K562 (cell line): Measurements from ENCODE around the gene HOTAIR. TPM values are rescaled to one million over a fixed set of nuclear protein-coding genes. Genes with fewer than 3 reads are reported as not detected.

Experiments used
- COPS2 ChIP-seq: fragments of 450-650 bp; conservative IDR thresholded peaks from 2 replicates; pipeline ENCODE4 v1.6.1; 2016; ENCODE audit warnings: mild to moderate bottlenecking, moderate library complexity
- ELF4 ChIP-seq: fragments of 450-650 bp; formaldehyde crosslinking; IDR thresholded peaks from 2 replicates; pipeline ENCODE4 v1.4.0; 2022; ENCODE audit warnings: missing genetic modification characterization
- ETV1 ChIP-seq: fragments of 450-650 bp; conservative IDR thresholded peaks from 2 replicates; pipeline ENCODE4 v1.6.1; 2016; ENCODE audit warnings: missing genetic modification characterization, control low read depth, low read depth, missing compliant biosample characterization
- GABPB1 ChIP-seq: sonication (generic); formaldehyde crosslinking; IDR thresholded peaks from 2 replicates; pipeline ENCODE4 v1.8.0; 2022; ENCODE audit warnings: mild to moderate bottlenecking, missing genetic modification reagents
- HOXB6 ChIP-seq: fragments of 250-450 bp; sonication (Bioruptor Pico); IDR thresholded peaks from 2 replicates; pipeline ENCODE4 v1.5.1; 2022; ENCODE audit warnings: mild to moderate bottlenecking, borderline replicate concordance
- MCM7 ChIP-seq, 2 experiments: fragments of 450-650 bp; IDR thresholded peaks; 2 replicates each; pipeline ENCODE4 v1.6.1; 2016 to 2018
- MEIS2 ChIP-seq: fragments of 450-650 bp; IDR thresholded peaks from 2 replicates; pipeline ENCODE4 v1.6.1; 2014; ENCODE audit warnings: mild to moderate bottlenecking; ENCODE audit not compliant: partially characterized antibody
- NCOA2 ChIP-seq, 2 experiments: fragments of 450-650 bp; IDR thresholded peaks; 2 replicates each; pipeline ENCODE4 v1.6.1; 2018; ENCODE audit warnings: mild to moderate bottlenecking in 2 of 2, moderate library complexity in 1 of 2; ENCODE audit not compliant: partially characterized antibody in 2 of 2
- NR1H2 ChIP-seq: sonication (generic); formaldehyde crosslinking; IDR thresholded peaks from 2 replicates; pipeline ENCODE4 v1.4.0; 2020; ENCODE audit warnings: mild to moderate bottlenecking, missing genetic modification reagents
- POLR3G ChIP-seq: IDR thresholded peaks from 2 replicates; pipeline ENCODE4 v1.6.1; 2011; ENCODE audit not compliant: insufficient read length, insufficient replicate concordance; ENCODE audit errors: extremely low read depth
- RBM14 ChIP-seq: fragments of 200-400 bp; formaldehyde crosslinking; IDR thresholded peaks from 2 replicates; pipeline ENCODE4 v1.6.1; 2018; ENCODE audit warnings: low read depth, mild to moderate bottlenecking, low read length, moderate library complexity, borderline replicate concordance; ENCODE audit not compliant: insufficient read depth
- RCOR1 ChIP-seq, 2 experiments: IDR thresholded peaks; 2 replicates each; pipeline ENCODE4 v1.6.1; 2012; ENCODE audit warnings: low read depth in 2 of 2, low read length in 2 of 2, borderline replicate concordance in 1 of 2, improper control_type of control experiment in 1 of 2
- SMAD4 ChIP-seq: fragments of 250-450 bp; sonication (Bioruptor Pico); conservative IDR thresholded peaks from 2 replicates; pipeline ENCODE4 v1.8.0; 2021; ENCODE audit warnings: inconsistent platforms, mild to moderate bottlenecking, moderate library complexity
- TAF1 ChIP-seq: IDR thresholded peaks from 2 replicates; pipeline ENCODE4 v1.6.1; 2011; ENCODE audit warnings: mild to moderate bottlenecking, low read length, moderate library complexity; ENCODE audit not compliant: insufficient read depth, control insufficient read depth, severe bottlenecking; ENCODE audit errors: extremely low read depth
- TRIM28 ChIP-seq: fragments of 450-650 bp; IDR thresholded peaks from 2 replicates; pipeline ENCODE4 v1.6.1; 2017
- polyA plus RNA-seq, 8 experiments: library from polyadenylated mRNA; depleted of rRNA in 4 of 8; stranded (reverse) in 5 of 8; unstranded in 3 of 8; fragments of >200 nt; fragmentation: Nextera tagmentation in 2 of 8; fragmentation: Illumina TruSeq in 1 of 8; extraction: Ambion mirVana in 2 of 8; extraction: Trizol in 1 of 8; gene quantifications; 2 replicates each; pipeline versions ENCODE4 v1.2.1 to v1.2.3, GENCODE V29; 2011 to 2014; ENCODE audit warnings: inconsistent platforms in 1 of 8, missing spikeins in 1 of 8
- total RNA-seq, 7 experiments: library from RNA; depleted of rRNA in 6 of 7; stranded (reverse); fragments of >200 nt in 6 of 7; fragmentation: Illumina TruSeq in 2 of 7; extraction: Trizol in 2 of 7; gene quantifications; 2 replicates each; pipeline versions ENCODE4 v1.2.1 to v1.2.3, GENCODE V29; 2011 to 2021; ENCODE audit warnings: low replicate concordance in 1 of 7
- TF ChIP-seq, protein P1 (sequence below): sonication (generic); formaldehyde crosslinking; IDR thresholded peaks from 2 replicates; pipeline ENCODE4 v1.8.1; 2022; ENCODE audit warnings: missing genetic modification reagents
- TF ChIP-seq, protein P2 (sequence below): fragments of 250-450 bp; sonication (Bioruptor Pico); IDR thresholded peaks from 2 replicates; pipeline ENCODE4 v1.5.0; 2021
- TF ChIP-seq, protein P3 (sequence below): sonication (generic); formaldehyde crosslinking; IDR thresholded peaks from 2 replicates; pipeline ENCODE4 v1.8.0; 2022; ENCODE audit warnings: missing genetic modification reagents, mild to moderate bottlenecking, borderline replicate concordance
- TF ChIP-seq, protein P4 (sequence below): IDR thresholded peaks from 2 replicates; pipeline ENCODE4 v1.6.1; 2011; ENCODE audit warnings: borderline replicate concordance, low read depth, mild to moderate bottlenecking, moderate library complexity, low read length; ENCODE audit not compliant: insufficient read depth, poor library complexity, severe bottlenecking
- TF ChIP-seq, protein P5 (sequence below): sonication (generic); formaldehyde crosslinking; IDR thresholded peaks from 2 replicates; pipeline ENCODE4 v1.8.1; 2023; ENCODE audit warnings: mild to moderate bottlenecking, missing genetic modification reagents

HOTAIR gene
- total and polyA plus RNA-seq, 9 of the 15 experiments (the other 6 are each of a cell fraction or from before 2014, with no cell fraction given) = 0.04 TPM; not detected in 8

DNA sequence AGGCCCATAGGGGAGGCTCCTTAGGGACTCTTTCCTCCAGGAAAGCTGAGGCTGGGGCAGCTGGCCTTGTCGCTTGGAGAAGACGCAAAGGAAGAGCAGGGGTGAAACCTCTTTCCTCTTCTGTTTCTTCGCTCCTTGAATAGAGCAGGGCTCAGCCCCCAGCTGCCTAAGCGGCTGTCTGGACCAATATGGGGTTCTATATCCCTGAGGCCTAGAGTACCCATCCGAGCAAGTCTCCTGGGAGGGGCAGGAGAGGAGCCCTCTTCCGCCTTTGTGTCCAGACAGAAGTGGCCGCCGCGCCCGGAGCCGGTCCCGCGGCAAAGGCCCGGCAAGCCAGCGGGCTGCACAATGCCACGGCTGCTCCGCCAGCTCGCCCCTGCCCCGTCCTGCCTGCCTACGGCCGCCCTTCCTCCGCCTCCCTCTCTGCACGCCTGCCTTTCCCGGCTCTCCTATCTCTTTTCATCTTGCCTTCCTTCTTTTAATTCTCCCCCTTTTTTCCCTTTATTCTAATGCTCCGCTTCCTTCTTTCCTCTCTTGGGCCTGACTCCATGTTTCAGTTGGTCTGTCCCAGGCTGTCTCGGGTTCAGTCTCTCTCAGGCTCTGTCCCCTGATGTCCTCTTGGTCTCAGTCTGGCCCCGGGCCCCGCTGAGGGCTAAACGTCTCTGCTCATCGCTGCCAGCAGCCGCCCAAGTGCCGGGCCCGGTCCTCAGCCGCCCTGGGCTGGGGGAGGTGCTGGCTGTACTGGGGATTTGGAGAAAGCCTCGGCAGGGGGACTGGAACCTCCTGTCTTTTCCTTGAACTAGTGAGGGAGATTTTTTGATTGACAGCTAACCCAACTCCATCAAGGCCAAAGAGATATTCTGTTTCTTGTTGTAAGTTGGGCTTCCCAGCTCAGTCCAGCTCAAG lies 22.7 kb upstream of the HOTAIR start (continued):
- TF ChIP-seq, protein P1, sequence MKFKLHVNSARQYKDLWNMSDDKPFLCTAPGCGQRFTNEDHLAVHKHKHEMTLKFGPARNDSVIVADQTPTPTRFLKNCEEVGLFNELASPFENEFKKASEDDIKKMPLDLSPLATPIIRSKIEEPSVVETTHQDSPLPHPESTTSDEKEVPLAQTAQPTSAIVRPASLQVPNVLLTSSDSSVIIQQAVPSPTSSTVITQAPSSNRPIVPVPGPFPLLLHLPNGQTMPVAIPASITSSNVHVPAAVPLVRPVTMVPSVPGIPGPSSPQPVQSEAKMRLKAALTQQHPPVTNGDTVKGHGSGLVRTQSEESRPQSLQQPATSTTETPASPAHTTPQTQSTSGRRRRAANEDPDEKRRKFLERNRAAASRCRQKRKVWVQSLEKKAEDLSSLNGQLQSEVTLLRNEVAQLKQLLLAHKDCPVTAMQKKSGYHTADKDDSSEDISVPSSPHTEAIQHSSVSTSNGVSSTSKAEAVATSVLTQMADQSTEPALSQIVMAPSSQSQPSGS = no peak
- TF ChIP-seq RCOR1 (IDR thresholded peaks at IDR 0.05; ENCODE audit: borderline replicate concordance in 1 of 2, low read depth in 2 of 2, low read length in 2 of 2) (no peak), COPS2 (no peak), RBM14 (0 out of 2 replicates have a peak, but pooled peaks have one; percentile 45), ELF4 (no peak), NCOA2 (IDR thresholded peaks at IDR 0.05; ENCODE audit: partially characterized antibody in 2 of 2) (no peak), TRIM28 (no peak), NR1H2 (CRISPR knock-in tag) (no peak), TAF1 (no peak), HOXB6 (no peak), SMAD4 (CRISPR knock-in tag) (no peak), POLR3G (no peak), MCM7 (IDR thresholded peaks at IDR 0.05) (no peak), GABPB1 (no peak), ETV1 (tag) (no peak), MEIS2 (peak; percentile 44)
- TF ChIP-seq, protein P2, sequence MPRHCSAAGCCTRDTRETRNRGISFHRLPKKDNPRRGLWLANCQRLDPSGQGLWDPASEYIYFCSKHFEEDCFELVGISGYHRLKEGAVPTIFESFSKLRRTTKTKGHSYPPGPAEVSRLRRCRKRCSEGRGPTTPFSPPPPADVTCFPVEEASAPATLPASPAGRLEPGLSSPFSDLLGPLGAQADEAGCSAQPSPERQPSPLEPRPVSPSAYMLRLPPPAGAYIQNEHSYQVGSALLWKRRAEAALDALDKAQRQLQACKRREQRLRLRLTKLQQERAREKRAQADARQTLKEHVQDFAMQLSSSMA (CRISPR knock-in tag) = no peak
- TF ChIP-seq, protein P3, sequence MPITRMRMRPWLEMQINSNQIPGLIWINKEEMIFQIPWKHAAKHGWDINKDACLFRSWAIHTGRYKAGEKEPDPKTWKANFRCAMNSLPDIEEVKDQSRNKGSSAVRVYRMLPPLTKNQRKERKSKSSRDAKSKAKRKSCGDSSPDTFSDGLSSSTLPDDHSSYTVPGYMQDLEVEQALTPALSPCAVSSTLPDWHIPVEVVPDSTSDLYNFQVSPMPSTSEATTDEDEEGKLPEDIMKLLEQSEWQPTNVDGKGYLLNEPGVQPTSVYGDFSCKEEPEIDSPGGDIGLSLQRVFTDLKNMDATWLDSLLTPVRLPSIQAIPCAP (CRISPR knock-in tag) = no peak
- TF ChIP-seq, protein P4, sequence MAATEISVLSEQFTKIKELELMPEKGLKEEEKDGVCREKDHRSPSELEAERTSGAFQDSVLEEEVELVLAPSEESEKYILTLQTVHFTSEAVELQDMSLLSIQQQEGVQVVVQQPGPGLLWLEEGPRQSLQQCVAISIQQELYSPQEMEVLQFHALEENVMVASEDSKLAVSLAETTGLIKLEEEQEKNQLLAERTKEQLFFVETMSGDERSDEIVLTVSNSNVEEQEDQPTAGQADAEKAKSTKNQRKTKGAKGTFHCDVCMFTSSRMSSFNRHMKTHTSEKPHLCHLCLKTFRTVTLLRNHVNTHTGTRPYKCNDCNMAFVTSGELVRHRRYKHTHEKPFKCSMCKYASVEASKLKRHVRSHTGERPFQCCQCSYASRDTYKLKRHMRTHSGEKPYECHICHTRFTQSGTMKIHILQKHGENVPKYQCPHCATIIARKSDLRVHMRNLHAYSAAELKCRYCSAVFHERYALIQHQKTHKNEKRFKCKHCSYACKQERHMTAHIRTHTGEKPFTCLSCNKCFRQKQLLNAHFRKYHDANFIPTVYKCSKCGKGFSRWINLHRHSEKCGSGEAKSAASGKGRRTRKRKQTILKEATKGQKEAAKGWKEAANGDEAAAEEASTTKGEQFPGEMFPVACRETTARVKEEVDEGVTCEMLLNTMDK = no peak
- TF ChIP-seq, protein P5, sequence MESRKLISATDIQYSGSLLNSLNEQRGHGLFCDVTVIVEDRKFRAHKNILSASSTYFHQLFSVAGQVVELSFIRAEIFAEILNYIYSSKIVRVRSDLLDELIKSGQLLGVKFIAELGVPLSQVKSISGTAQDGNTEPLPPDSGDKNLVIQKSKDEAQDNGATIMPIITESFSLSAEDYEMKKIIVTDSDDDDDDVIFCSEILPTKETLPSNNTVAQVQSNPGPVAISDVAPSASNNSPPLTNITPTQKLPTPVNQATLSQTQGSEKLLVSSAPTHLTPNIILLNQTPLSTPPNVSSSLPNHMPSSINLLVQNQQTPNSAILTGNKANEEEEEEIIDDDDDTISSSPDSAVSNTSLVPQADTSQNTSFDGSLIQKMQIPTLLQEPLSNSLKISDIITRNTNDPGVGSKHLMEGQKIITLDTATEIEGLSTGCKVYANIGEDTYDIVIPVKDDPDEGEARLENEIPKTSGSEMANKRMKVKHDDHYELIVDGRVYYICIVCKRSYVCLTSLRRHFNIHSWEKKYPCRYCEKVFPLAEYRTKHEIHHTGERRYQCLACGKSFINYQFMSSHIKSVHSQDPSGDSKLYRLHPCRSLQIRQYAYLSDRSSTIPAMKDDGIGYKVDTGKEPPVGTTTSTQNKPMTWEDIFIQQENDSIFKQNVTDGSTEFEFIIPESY (CRISPR knock-in tag) = 0 out of 2 replicates have a peak, but pooled peaks have one; percentile 31
